ENCODE data around the gene IRS1.

Gene IRS1

GRCh38 chr2:226687641-226688253, 111.9 kb downstream of the IRS1 start:
- no peak for DNase-seq (ENCODE audit: low read depth)

GRCh38 chr2:226684563-226684959, 115.1 kb downstream of the IRS1 start:
- DNase-seq (ENCODE audit: low read depth): no peak

GRCh38 chr2:226683944-226684562, 115.6 kb downstream of the IRS1 start:
- DNase-seq (ENCODE audit: low read depth): no peak

DNA sequence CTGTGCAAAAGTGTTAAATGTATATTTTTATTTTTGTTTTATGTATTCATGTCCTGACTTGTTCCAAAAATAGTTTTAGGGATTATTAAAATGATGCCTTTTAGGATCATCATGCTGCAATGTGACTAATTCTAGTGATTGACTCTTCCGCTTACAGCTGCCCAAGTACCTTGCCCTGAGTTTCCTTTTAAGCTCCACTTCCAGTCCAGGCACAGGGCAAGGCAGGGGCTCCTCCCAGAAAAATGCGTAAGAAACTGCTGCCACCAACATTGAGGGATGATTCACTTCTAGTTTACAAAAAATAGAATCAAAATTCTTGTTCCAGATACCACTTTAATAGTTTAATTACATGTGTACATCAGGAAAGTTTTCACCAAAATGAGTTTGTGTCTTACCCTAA, 116.4 kb downstream of the IRS1 start:
- no peak for DNase-seq (ENCODE audit: low read depth)
